PC-9 (cell line): ENCODE data around the gene SLC8A3.

Experiments used
- EZH2 ChIP-seq: fragments of 200-600 bp; sonication (generic); IDR thresholded peaks from 2 replicates; pipeline ENCODE4 v1.8.0; 2017; ENCODE audit warnings: antibody characterized with exemption, low read depth
- TF ChIP-seq, protein P1 (sequence below): fragments of 200-600 bp; sonication (generic); conservative IDR thresholded peaks from 2 replicates; pipeline ENCODE4 v1.6.1; 2017; ENCODE audit warnings: mixed run types, antibody characterized with exemption, mild to moderate bottlenecking, moderate library complexity

DNA sequence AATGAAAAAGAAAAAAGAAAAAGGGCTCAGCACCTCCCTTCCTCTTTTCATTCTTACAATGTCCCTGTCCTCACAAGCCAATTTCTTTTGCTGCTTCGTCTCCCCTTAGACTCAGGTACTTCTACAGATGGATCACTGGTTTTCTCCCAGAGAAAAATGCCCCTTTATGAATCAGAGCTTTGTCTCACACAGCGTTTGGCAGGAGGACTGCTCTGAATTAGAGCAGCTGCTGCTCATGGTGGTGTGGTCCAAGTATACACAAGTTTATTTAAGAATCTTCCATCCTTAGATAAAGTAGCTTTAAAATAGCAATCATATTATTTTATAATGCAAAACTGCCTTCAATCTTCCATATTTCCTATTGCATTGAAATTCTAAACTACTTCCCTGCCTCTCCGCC, 80.3 kb downstream of the SLC8A3 start:
- TF ChIP-seq, protein P1, sequence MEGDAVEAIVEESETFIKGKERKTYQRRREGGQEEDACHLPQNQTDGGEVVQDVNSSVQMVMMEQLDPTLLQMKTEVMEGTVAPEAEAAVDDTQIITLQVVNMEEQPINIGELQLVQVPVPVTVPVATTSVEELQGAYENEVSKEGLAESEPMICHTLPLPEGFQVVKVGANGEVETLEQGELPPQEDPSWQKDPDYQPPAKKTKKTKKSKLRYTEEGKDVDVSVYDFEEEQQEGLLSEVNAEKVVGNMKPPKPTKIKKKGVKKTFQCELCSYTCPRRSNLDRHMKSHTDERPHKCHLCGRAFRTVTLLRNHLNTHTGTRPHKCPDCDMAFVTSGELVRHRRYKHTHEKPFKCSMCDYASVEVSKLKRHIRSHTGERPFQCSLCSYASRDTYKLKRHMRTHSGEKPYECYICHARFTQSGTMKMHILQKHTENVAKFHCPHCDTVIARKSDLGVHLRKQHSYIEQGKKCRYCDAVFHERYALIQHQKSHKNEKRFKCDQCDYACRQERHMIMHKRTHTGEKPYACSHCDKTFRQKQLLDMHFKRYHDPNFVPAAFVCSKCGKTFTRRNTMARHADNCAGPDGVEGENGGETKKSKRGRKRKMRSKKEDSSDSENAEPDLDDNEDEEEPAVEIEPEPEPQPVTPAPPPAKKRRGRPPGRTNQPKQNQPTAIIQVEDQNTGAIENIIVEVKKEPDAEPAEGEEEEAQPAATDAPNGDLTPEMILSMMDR = no peak
- TF ChIP-seq EZH2 = no peak
